ENCODE results near the gene RPL27A. TPM values are rescaled to one million over a fixed set of nuclear protein-coding genes. Genes with fewer than 3 reads are reported as not detected.
A peak's percentile ranks its signal among the peaks of the same experiment; 100 is the strongest.

The RPL27A gene
- 1,000 to 10,000 TPM; 1,340 to 1,866 (median 1,663) TPM for total RNA-seq

DNA sequence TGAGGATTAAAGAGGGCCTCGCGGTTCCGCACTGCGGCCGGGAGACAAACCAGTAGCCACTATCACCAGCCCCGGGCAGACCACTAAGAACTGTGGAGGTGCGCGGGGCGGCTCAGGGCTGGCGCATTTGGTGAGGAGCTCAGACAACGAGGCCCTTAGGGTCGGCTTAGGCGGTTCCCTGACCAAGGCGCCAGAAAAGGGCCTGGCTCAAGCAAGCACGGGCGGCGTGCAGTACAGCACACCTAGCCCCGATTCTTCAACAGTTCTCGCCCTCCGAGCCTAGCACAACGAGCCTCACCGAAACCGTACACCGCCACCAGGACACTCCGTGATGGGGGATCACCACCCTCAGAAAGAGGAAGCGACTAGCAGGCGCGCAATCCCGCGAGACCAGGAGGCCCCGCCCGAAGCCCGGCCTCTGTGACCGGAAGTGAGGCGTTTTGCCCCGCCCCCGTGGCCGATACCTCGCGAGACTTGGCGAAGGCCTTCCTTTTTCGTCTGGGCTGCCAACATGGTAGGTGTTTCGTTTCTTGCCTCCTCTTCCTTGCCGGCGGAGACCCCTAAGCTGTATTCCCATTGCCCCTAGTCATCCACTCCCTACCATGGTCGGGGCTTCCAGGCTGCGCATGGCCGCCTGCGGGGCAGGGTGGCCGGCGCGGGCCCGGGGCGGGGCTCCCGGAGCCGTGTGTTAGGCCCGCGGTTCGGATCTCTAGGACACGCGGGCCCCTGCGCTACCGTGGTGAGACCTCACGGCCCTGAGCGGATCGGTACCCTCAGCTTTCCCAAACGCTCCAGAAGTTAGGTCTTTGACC is at the start of gene RPL27A, which contains the start of gene TRIM66:
Gene RPL27A, plus strand, starts transcription at position 490 of the 812 bp plus-strand sequence. Its CDS starts 22 bp downstream, at position 512.
Gene TRIM66, minus strand, starts transcription at position 363 of the 812 bp plus-strand sequence. CDS start 10,391 bp downstream, outside the sequence.
- Mint-ChIP-seq H3K36me3 (ENCODE audit: insufficient read depth) (peaks cover 52% of the 10 kb centered on the region), H3K27me3 (ENCODE audit: low read depth) (no peaks in the 10 kb centered on the region), H3K4me3 (peak within 1 kb of the TSS; percentile 97), H3K4me1 (ENCODE audit: low read depth) (peaks cover 45% of the 10 kb centered on the region), H3K9me3 (peaks cover 5% of the 10 kb centered on the region)
- DNase-seq (peak; percentile 99), ATAC-seq (peak; percentile 93 to 96)

DNA sequence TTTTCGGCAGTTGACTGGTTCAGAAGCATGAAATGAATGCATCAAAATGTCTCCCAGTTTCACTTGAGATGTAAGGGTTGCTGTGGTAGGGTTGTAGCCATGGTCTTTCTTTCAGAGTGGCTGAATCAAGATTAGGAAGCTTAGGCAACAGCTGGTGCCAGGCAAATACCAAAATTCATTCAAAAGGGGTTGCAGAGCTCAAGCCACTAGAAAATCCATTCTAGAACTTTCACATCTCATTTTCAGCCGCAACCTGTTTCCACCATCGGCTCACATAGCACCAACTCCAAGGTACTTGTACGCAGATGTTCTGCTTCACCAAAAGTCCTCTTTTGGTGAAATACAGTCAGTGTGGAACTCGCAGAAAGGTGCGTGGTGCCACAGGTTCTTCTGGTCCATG is 48.1 kb upstream of the RPL27A start:
- Mint-ChIP-seq H3K4me1 (ENCODE audit: low read depth) (peaks cover 2% of the 10 kb centered on the region), H3K27me3 (ENCODE audit: low read depth) (no peaks in the 10 kb centered on the region), H3K9me3 (peaks cover 14% of the 10 kb centered on the region), H3K36me3 (ENCODE audit: insufficient read depth) (peaks cover 55% of the 10 kb centered on the region), H3K4me3 (no peak overlapping the region)
- DNase-seq (no peak), ATAC-seq (no peak)

DNA sequence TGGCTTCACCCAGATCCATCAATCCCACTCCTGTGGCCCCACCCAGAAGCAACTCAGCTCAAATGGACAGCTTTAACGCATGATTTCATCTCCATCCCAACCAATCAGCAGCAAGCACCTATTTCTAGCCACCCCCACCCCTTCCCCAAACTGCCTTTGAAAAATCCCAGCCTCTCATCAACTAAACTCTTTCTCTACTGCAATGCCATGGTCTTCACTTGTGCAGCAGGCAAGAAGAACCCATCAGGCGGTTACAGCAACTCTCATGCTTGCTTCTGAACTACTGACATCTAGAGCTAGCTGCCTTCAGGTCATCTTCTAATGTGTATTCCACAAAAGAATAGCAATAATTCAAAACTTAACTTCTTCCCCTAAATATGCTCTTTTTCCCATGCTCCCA is 46.5 kb upstream of the RPL27A start:
- Mint-ChIP-seq H3K9me3 (peaks cover 14% of the 10 kb centered on the region), H3K27me3 (ENCODE audit: low read depth) (no peaks in the 10 kb centered on the region), H3K4me3 (no peak overlapping the region), H3K4me1 (ENCODE audit: low read depth) (peaks cover 2% of the 10 kb centered on the region), H3K36me3 (ENCODE audit: insufficient read depth) (peaks cover 59% of the 10 kb centered on the region)
- ATAC-seq (no peak), DNase-seq (no peak)

DNA sequence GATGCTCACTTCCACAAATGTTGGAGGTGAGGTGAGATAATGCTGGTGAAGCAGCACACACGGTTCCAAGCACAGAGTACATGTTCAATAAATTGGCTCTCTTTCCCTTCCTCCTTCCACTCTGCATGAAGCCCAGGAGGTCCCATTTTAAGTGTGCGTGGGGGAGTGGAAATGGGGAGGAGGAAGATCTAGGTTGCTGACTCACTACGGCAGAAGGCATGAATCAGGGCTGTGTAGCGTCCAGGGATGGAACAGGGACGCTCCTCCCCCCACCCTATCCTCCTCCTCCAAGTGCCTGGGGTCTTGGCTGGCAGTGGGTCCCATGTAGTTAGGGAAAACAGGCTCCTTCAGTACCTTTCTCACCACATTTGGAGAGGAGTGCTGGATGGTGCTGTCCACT is 44.3 kb upstream of the RPL27A start:
- Mint-ChIP-seq H3K36me3 (ENCODE audit: insufficient read depth) (peaks cover 62% of the 10 kb centered on the region), H3K27me3 (ENCODE audit: low read depth) (no peaks in the 10 kb centered on the region), H3K4me1 (ENCODE audit: low read depth) (no peaks in the 10 kb centered on the region), H3K4me3 (no peak overlapping the region), H3K9me3 (peaks cover 14% of the 10 kb centered on the region)
- ATAC-seq, result no peak
- no peak for DNase-seq

DNA sequence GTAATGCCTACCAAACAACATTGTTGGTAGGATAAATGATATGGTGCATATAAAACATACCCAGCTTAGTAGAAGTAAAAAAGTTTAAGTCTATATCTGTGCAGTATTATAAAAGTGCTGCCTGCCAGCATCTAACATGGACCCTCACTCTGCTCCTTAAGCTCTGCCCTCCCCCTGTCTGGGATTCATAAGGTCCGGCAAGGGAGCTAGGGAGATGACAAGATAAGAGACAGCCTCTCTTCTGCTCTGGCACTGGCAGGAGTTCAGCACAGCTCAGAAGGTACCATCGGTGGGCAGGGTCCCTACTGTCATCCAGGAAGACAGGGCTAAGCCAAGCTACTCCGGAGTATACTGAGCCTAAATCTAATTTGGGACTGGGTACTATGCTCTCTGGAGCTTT is 42.9 kb upstream of the RPL27A start:
- Mint-ChIP-seq H3K27me3 (ENCODE audit: low read depth) (no peaks in the 10 kb centered on the region), H3K36me3 (ENCODE audit: insufficient read depth) (peaks cover 59% of the 10 kb centered on the region), H3K9me3 (peaks cover 14% of the 10 kb centered on the region), H3K4me1 (ENCODE audit: low read depth) (no peaks in the 10 kb centered on the region), H3K4me3 (no peak overlapping the region)
- ATAC-seq, result no peak
- DNase-seq, result no peak

DNA sequence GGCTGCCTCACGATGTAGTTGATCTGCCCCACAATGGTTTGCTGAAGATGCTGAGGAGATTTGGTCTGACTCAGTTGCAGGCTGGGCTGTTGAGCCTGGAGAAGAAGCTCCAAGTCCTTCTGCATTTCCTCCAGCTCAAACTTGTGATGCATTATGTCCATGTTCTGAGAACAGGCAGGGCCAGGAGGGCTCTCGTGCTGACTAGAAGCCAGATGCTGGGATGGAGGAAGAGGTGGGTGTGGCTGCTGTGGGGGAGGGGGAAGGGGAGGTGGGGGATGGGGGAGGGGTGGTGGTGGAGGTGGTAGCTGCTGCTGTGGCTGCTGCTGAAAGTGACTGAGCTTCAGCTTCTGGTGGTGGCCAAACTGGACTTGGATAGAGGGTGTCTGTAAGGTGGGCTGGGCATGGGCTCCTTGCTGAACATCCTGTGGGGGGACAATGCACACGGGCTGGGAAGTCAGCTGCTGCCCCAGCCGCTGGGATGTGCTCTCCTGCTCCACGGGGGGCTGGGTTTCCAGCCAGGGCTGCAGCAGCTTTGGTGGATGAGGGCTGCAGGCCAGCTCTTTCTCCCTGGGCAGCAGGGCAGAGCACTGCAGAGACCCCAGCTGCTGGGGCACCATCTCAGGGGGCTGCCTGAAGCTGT is 42.2 kb upstream of the RPL27A start:
- no peak for ATAC-seq
- no peak for DNase-seq
- Mint-ChIP-seq H3K4me3 (no peak overlapping the region), H3K9me3 (peaks cover 14% of the 10 kb centered on the region), H3K36me3 (ENCODE audit: insufficient read depth) (peaks cover 59% of the 10 kb centered on the region), H3K4me1 (ENCODE audit: low read depth) (no peaks in the 10 kb centered on the region), H3K27me3 (ENCODE audit: low read depth) (no peaks in the 10 kb centered on the region)

DNA sequence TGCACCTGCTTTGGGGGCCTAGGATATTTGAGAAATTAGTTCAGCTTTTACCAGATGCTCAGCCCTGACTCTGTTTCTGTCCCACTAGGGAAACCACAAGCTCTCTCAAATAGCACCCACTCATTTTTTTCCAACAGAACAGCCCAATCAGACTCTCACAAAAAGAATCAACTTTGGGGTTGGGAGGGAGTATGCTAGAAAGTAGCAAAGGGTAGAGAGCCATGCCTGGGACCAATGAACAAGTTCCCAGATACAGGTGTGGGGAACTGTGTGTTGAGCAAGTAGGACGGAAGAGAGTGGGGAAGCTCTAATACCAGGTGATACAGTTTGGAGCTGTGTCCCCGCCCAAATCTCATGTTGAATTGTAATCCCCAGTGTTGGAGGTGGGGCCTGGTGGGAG is 41.3 kb upstream of the RPL27A start:
- H3K4me3 Mint-ChIP-seq, result no peak overlapping the region
- H3K36me3 Mint-ChIP-seq (ENCODE audit: insufficient read depth), result peaks cover 52% of the 10 kb centered on the region
- H3K4me1 Mint-ChIP-seq (ENCODE audit: low read depth), result no peaks in the 10 kb centered on the region
- DNase-seq (no peak), ATAC-seq (no peak)
- peaks cover 7% of the 10 kb centered on the region for H3K9me3 Mint-ChIP-seq
- H3K27me3 Mint-ChIP-seq (ENCODE audit: low read depth), result no peaks in the 10 kb centered on the region

DNA sequence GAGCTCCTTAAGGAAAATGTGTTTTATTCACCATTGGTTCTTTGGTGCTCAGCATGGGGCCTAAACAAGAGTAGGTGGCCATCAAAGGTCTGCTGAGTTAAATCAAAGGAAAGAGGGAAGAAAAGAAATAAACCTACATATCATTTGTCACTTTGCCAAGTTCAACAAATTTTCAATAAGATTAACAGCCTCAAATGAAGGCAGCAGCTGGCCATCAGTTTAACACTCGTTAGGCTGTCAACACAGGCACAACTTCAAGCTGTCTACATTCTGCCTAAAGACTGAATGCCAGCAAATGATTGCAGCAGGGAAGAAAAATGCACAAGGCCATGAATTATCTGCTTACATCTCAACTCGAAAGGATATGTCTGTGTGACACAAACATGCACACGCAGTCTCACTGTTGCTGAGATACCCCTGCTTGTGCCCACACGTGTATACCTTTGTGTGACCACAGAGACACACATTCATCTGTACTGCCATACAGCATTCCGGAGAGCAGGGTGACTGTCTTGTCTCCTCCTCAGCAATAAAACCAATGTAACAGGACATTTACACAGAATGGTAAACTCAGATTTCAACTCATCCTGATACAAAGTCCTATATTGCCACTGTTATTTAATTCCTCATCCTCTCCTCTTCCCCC is 40.3 kb upstream of the RPL27A start:
- ATAC-seq (no peak), DNase-seq (no peak)
- H3K4me1 Mint-ChIP-seq (ENCODE audit: low read depth), result no peaks in the 10 kb centered on the region
- no peak overlapping the region for H3K4me3 Mint-ChIP-seq
- H3K36me3 Mint-ChIP-seq (ENCODE audit: insufficient read depth), result peaks cover 50% of the 10 kb centered on the region
- H3K27me3 Mint-ChIP-seq (ENCODE audit: low read depth), result no peaks in the 10 kb centered on the region
- H3K9me3 Mint-ChIP-seq, result no peaks in the 10 kb centered on the region

DNA sequence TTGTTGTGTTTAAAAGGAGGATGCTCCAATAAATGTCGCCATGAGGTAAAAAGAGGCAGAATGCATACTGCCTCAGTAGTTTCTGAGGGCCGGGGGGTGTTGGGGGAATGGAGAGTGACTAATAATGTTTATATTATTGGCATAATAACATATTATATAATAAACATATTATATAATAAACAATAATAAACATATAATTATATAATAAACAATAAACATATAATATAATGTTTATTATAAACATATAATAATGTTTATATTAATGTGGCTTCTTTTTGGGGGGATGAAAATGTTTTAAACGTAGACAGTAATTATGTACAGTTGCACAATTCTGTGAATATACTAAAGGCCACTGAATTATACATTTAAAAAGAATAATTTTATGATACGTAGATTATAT is 35.7 kb upstream of the RPL27A start:
- Mint-ChIP-seq H3K4me1 (ENCODE audit: low read depth) (no peaks in the 10 kb centered on the region), H3K27me3 (ENCODE audit: low read depth) (no peaks in the 10 kb centered on the region), H3K36me3 (ENCODE audit: insufficient read depth) (peaks cover 30% of the 10 kb centered on the region), H3K4me3 (no peak overlapping the region), H3K9me3 (no peaks in the 10 kb centered on the region)
- ATAC-seq, result no peak
- no peak for DNase-seq

DNA sequence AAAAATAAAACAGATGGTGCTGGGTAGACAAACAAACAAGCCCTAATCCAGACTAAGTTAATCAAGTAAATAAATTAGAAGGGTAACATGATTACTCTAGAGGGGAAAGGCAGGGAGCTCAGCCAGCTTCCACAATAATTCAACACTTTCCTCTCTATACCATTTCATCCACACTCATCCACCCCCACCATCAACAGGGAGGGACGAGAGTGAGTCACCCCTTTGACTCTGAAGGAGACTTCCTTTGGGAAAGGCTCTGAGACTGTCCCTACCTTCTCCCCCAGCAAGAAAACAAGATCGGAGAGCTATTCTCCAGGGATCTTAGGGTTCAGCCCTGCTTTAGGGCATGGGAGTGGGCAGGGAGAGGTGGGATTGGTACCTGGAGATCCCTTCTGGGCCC is 33.2 kb upstream of the RPL27A start:
- Mint-ChIP-seq H3K4me1 (ENCODE audit: low read depth) (no peaks in the 10 kb centered on the region), H3K36me3 (ENCODE audit: insufficient read depth) (peaks cover 26% of the 10 kb centered on the region), H3K4me3 (no peak overlapping the region), H3K9me3 (no peaks in the 10 kb centered on the region), H3K27me3 (ENCODE audit: low read depth) (no peaks in the 10 kb centered on the region)
- no peak for ATAC-seq
- no peak for DNase-seq

DNA sequence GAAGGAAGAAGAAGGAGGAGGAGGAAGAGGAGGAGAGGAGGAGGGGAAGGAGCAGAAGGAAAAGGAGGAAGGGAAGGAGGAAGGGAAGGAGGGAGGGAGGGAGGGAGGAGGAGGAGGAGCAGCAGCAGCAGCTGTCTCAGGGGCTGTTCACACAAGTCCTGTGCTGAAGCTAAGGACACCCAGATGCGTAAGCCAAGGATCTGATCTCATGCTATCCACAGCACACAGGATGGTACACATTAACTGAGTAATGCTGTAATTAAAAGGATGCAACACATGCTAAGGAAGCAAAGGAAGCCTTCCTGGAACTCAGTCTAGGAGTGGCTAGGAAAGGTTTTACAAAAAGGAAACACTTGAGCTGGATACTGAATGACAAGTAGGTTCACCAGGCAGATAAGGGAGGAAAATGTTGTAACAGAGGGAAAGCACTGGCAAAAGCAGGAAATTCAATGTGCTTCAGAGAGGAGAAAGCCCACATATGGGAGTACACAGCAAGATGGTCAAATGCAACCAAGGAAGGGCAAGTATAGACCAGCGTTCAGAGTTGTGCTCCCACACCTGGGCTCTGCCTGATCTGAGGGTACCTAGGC is 32.1 kb upstream of the RPL27A start:
- no peaks in the 10 kb centered on the region for H3K27me3 Mint-ChIP-seq (ENCODE audit: low read depth)
- ATAC-seq (no peak), DNase-seq (no peak)
- H3K9me3 Mint-ChIP-seq, result no peaks in the 10 kb centered on the region
- peaks cover 26% of the 10 kb centered on the region for H3K36me3 Mint-ChIP-seq (ENCODE audit: insufficient read depth)
- no peak overlapping the region for H3K4me3 Mint-ChIP-seq
- H3K4me1 Mint-ChIP-seq (ENCODE audit: low read depth), result no peaks in the 10 kb centered on the region

DNA sequence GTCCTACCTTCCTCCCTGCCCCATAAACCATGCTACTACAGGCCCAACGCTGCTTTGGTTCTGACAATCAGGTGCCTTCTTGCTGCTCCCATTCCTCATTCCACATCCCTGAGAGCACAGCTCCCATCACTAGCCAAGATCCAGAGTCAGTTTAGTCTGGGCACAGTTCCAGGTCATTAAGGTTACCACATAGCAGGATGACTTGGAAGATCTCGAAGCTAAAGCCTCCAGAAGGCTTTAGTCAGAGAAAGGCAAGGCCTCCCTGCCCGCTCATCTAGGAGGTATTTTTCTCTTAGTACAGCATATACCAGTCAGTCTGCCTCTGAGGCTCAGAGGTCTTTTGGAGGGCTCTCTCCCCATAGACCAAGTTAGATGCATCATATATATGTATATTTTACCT is 30.5 kb upstream of the RPL27A start:
- no peaks in the 10 kb centered on the region for H3K27me3 Mint-ChIP-seq (ENCODE audit: low read depth)
- H3K4me1 Mint-ChIP-seq (ENCODE audit: low read depth), result no peaks in the 10 kb centered on the region
- H3K36me3 Mint-ChIP-seq (ENCODE audit: insufficient read depth), result peaks cover 21% of the 10 kb centered on the region
- H3K9me3 Mint-ChIP-seq, result no peaks in the 10 kb centered on the region
- H3K4me3 Mint-ChIP-seq, result no peak overlapping the region
- no peak for DNase-seq
- ATAC-seq, result no peak

DNA sequence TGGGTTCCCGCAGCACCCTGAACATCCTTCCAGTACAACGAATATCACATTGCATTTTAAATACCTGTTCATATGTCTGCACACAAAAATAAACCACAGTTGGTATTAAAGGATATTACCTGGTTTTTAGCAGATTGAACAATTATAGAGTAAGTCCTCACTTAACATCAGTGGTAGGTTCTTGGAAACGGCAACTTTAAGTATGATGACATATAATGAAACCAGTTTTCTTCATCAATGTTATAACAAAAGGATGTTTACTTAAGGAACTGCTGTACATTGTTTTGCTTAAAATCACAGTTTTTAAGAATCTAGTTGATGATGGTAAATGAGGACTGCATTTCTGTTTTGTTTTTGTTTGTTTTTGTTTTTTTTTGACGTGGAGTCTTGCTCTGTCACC is 28.1 kb upstream of the RPL27A start:
- Mint-ChIP-seq H3K4me3 (no peak overlapping the region), H3K9me3 (no peaks in the 10 kb centered on the region), H3K4me1 (ENCODE audit: low read depth) (no peaks in the 10 kb centered on the region), H3K36me3 (ENCODE audit: insufficient read depth) (peaks cover 13% of the 10 kb centered on the region), H3K27me3 (ENCODE audit: low read depth) (no peaks in the 10 kb centered on the region)
- no peak for ATAC-seq
- no peak for DNase-seq

DNA sequence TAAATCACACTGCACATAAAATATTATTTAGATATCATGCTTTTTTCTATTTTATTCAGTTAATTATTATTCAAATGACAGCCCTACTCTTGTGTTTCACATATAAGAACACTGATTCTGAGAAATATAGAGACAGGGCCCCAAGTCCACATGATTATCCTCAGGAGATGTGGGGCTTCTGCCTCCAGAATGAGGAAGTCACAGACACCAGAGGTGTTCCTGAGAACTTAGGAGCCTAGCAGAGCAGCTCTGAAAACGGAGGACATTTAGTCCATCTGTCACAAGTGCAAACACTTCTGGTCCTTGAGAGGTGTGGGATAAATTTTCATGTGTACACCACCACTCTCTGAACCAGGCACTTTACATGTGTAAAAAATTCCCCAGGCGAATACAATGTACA is 26.3 kb upstream of the RPL27A start:
- no peak overlapping the region for H3K4me3 Mint-ChIP-seq
- H3K27me3 Mint-ChIP-seq (ENCODE audit: low read depth), result no peaks in the 10 kb centered on the region
- no peaks in the 10 kb centered on the region for H3K4me1 Mint-ChIP-seq (ENCODE audit: low read depth)
- ATAC-seq, result no peak
- no peaks in the 10 kb centered on the region for H3K9me3 Mint-ChIP-seq
- H3K36me3 Mint-ChIP-seq (ENCODE audit: insufficient read depth), result peaks cover 6% of the 10 kb centered on the region
- no peak for DNase-seq

All from activated T-cell treated with anti-CD3 and anti-CD28 coated beads, Interleukin-2, amount 50 U/mL, for 4 hours (primary cell).